Thyroid gland (tissue), 4 donors: Measurements from ENCODE around the gene COG2.

ENCODE experiments used
- POLR2A ChIP-seq, 2 donors: fragments of 450-650 bp; IDR thresholded peaks; one replicate each; pipeline ENCODE4 v1.6.1; 2017; ENCODE audit warnings: antibody characterized with exemption in 2 of 2, mild to moderate bottlenecking in 2 of 2, moderate library complexity in 1 of 2
- TF ChIP-seq, protein P1 (sequence below), 6 experiments: fragments of 200-600 bp in 3 of 6; fragments of 450-650 bp in 3 of 6; sonication (generic) in 3 of 6; IDR thresholded peaks; one replicate each; pipeline ENCODE4 v1.5.1; 2016 to 2019; ENCODE audit warnings: antibody characterized with exemption in 6 of 6, mild to moderate bottlenecking in 2 of 6, inconsistent platforms in 1 of 6, moderate library complexity in 1 of 6

DNA sequence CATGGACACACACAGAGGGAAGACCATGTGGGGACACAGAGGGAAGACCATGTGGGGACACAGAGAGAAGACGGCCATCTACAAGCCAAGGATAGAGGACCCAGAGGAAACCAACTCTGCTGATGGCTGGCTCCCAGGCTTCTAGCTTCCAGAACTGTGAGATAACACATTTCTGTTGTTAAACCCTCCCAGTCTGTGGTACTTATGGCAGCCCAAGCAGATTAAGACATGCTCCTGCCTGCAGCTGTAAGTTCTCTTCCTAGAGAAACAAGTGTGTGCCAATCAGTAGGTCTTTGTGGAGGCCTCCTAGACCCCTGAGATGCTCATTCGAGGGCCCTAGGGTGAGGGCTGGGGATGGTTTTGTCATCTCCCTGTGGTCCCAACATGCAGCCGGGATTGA is 69.0 kb downstream of the COG2 start:
- no peak for TF ChIP-seq POLR2A (IDR thresholded peaks at IDR 0.05)
- TF ChIP-seq, protein P1, sequence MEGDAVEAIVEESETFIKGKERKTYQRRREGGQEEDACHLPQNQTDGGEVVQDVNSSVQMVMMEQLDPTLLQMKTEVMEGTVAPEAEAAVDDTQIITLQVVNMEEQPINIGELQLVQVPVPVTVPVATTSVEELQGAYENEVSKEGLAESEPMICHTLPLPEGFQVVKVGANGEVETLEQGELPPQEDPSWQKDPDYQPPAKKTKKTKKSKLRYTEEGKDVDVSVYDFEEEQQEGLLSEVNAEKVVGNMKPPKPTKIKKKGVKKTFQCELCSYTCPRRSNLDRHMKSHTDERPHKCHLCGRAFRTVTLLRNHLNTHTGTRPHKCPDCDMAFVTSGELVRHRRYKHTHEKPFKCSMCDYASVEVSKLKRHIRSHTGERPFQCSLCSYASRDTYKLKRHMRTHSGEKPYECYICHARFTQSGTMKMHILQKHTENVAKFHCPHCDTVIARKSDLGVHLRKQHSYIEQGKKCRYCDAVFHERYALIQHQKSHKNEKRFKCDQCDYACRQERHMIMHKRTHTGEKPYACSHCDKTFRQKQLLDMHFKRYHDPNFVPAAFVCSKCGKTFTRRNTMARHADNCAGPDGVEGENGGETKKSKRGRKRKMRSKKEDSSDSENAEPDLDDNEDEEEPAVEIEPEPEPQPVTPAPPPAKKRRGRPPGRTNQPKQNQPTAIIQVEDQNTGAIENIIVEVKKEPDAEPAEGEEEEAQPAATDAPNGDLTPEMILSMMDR (IDR thresholded peaks at IDR 0.05), result no peak
